ENCODE measurements around the gene NDUFA11. TPM values are rescaled to one million over a fixed set of nuclear protein-coding genes. Genes with fewer than 3 reads are reported as not detected.

The NDUFA11 gene
- total and polyA plus RNA-seq, 2 of the 4 experiments (the other 2 are of a cell fraction): 375 to 1,276 TPM

DNA sequence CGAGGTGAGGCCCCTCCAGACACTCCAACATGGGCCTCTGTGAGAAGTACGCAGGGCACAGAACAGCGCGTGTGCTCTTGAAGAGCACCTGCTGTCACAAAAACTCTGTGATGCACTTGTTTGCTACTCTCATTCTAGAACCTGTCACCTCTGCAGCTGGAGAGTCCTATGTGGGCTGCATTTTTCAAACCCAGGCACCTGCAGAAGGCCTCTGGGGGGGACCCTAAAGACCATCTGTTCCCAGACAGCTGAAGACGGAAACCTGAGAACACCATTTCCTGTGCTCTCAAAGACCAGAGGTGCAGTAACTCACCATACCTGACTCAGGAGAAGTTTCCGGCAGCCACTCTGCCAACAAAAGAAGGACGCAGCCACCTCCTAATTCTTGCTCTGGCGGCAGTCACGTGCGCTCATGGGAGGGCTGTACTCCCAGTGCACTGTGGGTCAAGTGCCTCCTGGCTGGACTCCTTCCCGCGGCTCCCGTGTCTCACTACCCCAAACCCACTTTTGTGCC is 46.3 kb upstream of the NDUFA11 start:
- in situ Hi-C loops (cut with MboI; ENCODE audit: low sequenced_read_pairs): no loop called here
- DNase-seq: no peak

More for the DNA sequence above, 46.3 kb upstream of the NDUFA11 start:
- Histone ChIP-seq H3K9me1 (ENCODE audit: insufficient read depth, low read length) (peaks cover 45% of the 10 kb centered on the region), H2BK15ac (ENCODE audit: low read depth, low read length) (no peak overlapping the region), H3K36me3 (ENCODE audit: control insufficient read depth, insufficient read depth, low read length) (peaks cover 22% of the 10 kb centered on the region), H3K4me3 (ENCODE audit: insufficient read depth, low read depth, low read length) (no peak overlapping the region), H4K20me1 (ENCODE audit: insufficient read depth, low read length) (peaks cover 65% of the 10 kb centered on the region), H3K4ac (ENCODE audit: low read depth, low read length) (no peak overlapping the region), H2AK5ac (ENCODE audit: low read depth, low read length) (no peak overlapping the region; the same call in 1 of the 2 replicates), H3K9me3 (ENCODE audit: control insufficient read depth, insufficient read depth, low read length) (no peaks in the 10 kb centered on the region), H4K8ac (ENCODE audit: low read depth in 2 of 2, low read length in 2 of 2) (no peak overlapping the region), H3K18ac (ENCODE audit: low read depth, low read length) (no peak overlapping the region), H3K23ac (ENCODE audit: low read depth, low read length) (no peak overlapping the region), H3K9ac (ENCODE audit: low read depth, low read length) (no peak overlapping the region), H2BK5ac (ENCODE audit: low read depth, low read length, poor library complexity, severe bottlenecking) (no peak overlapping the region), H3K4me1 (ENCODE audit: control insufficient read depth, insufficient read depth, low read length) (peaks cover 52% of the 10 kb centered on the region), H3K56ac (ENCODE audit: extremely low read depth, insufficient read depth, low read length) (no peak overlapping the region), H3K27me3 (ENCODE audit: control insufficient read depth, insufficient read depth, low read length) (no peaks in the 10 kb centered on the region), H2BK20ac (ENCODE audit: low read depth, low read length) (no peak overlapping the region), H2AFZ (replicated peaks; ENCODE audit: low read length, poor library complexity) (no peak overlapping the region), H2BK120ac (ENCODE audit: low read depth, low read length) (no peak overlapping the region), H3K79me1 (ENCODE audit: low read depth in 1 of 2, low read length in 2 of 2) (peaks cover 55 to 98% of the 10 kb centered on the region in 2 experiments), H3K14ac (replicated peaks; ENCODE audit: low read depth, low read length) (no peak overlapping the region), H3K4me2 (ENCODE audit: low read depth, low read length) (no peak overlapping the region), H3K27ac (ENCODE audit: insufficient read depth, low read length) (no peak overlapping the region), H4K5ac (ENCODE audit: low read depth, low read length) (no peak overlapping the region), H4K91ac (ENCODE audit: insufficient read depth, low read depth, low read length) (no peak overlapping the region), H2AK9ac (replicated peaks; ENCODE audit: low read depth, low read length, poor library complexity) (no peak overlapping the region)
- no TSS peak for BruUV-seq (replicated peaks)
- ChIA-PET POLR2A (ENCODE audit: unreplicated experiment) (no interaction called here), CTCF (no interaction called here)
- no peak for ATAC-seq (ENCODE audit: low read depth)
- intact Hi-C loops (cut with micrococcal nuclease) (no loop called here), dilution Hi-C loops (cut with HindIII; ENCODE audit: low sequenced_read_pairs, unreplicated experiment) (no loop called here)
- WGBS, 2 experiments (ENCODE audit: extremely low coverage in 2 of 2, insufficient read length in 1 of 2): 94% methylated on average over 11 of the region's 13 CpGs; no CpG with 5 or more reads in 1 of the 2 experiments
- TF ChIP-seq POLR2A (IDR thresholded peaks at IDR 0.05; ENCODE audit: low read depth, low read length) (no peak), BHLHE40 (IDR thresholded peaks at IDR 0.05; ENCODE audit: low read depth, low read length) (no peak)
- TF ChIP-seq, protein P1, sequence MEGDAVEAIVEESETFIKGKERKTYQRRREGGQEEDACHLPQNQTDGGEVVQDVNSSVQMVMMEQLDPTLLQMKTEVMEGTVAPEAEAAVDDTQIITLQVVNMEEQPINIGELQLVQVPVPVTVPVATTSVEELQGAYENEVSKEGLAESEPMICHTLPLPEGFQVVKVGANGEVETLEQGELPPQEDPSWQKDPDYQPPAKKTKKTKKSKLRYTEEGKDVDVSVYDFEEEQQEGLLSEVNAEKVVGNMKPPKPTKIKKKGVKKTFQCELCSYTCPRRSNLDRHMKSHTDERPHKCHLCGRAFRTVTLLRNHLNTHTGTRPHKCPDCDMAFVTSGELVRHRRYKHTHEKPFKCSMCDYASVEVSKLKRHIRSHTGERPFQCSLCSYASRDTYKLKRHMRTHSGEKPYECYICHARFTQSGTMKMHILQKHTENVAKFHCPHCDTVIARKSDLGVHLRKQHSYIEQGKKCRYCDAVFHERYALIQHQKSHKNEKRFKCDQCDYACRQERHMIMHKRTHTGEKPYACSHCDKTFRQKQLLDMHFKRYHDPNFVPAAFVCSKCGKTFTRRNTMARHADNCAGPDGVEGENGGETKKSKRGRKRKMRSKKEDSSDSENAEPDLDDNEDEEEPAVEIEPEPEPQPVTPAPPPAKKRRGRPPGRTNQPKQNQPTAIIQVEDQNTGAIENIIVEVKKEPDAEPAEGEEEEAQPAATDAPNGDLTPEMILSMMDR (conservative IDR thresholded peaks at IDR 0.05; ENCODE audit: low read depth, low read length): no peak
